ENCODE results near the gene EMC10. TPM values are rescaled to one million over a fixed set of nuclear protein-coding genes. Genes with fewer than 3 reads are reported as not detected.
"Not testable (repeated sequence)": the region's sequence is repeated elsewhere in the genome, so short reads cannot be mapped to it uniquely, and the experiment has no call there.

The EMC10 gene
- total RNA-seq, 1 donor from 2014 or later, result 103 TPM

- ATAC-seq (no peak), DNase-seq (no peak)
- Histone ChIP-seq H3K27me3 (no peaks in the 10 kb centered on the region), H3K4me1 (no peaks in the 10 kb centered on the region), H3K4me3 (no peak overlapping the region), H3K27ac (no peak overlapping the region), H3K9me3 (no peaks in the 10 kb centered on the region), H3K36me3 (no peaks in the 10 kb centered on the region)
- intact Hi-C loops (cut with DNase I), result no loop called here
- TF ChIP-seq CTCF (IDR thresholded peaks at IDR 0.05), result no peak
Observed at GRCh38 chr19:50522881-50523280, 46.6 kb downstream of the EMC10 start.

- H3K4me3 ChIP-seq; H3K27ac ChIP-seq; H3K36me3 ChIP-seq; DNase-seq; intact Hi-C loops (cut with DNase I); ATAC-seq; H3K9me3 ChIP-seq; H3K4me1 ChIP-seq: not testable (repeated sequence)
- H3K27me3 ChIP-seq, result peaks cover 18% of the 10 kb centered on the region
Observed at GRCh38 chr19:50528052-50528451, 51.7 kb downstream of the EMC10 start.

- ATAC-seq (no peak), DNase-seq (no peak)
- no peaks in the 10 kb centered on the region for H3K36me3 ChIP-seq
- TF ChIP-seq CTCF (IDR thresholded peaks at IDR 0.05), result no peak
- H3K27me3 ChIP-seq, result peaks cover 18% of the 10 kb centered on the region
- H3K4me3 ChIP-seq, result no peak overlapping the region
- H3K9me3 ChIP-seq, result no peaks in the 10 kb centered on the region
- H3K4me1 ChIP-seq, result no peaks in the 10 kb centered on the region
- H3K27ac ChIP-seq, result no peak overlapping the region
- intact Hi-C loops (cut with DNase I), result no loop called here
Observed at GRCh38 chr19:50531171-50531612, 54.9 kb downstream of the EMC10 start.

GRCh38 chr19:50532952-50533351, 56.6 kb downstream of the EMC10 start:
- DNase-seq (no peak), ATAC-seq (no peak)
- intact Hi-C loops (cut with DNase I), result no loop called here
- no peak for TF ChIP-seq CTCF (IDR thresholded peaks at IDR 0.05)
- H3K4me1 ChIP-seq, result no peaks in the 10 kb centered on the region
- H3K9me3 ChIP-seq, result no peaks in the 10 kb centered on the region
- no peak overlapping the region for H3K27ac ChIP-seq
- H3K4me3 ChIP-seq, result no peak overlapping the region
- H3K36me3 ChIP-seq, result no peaks in the 10 kb centered on the region
- H3K27me3 ChIP-seq, result peaks cover 18% of the 10 kb centered on the region

GRCh38 chr19:50534478-50534877, 58.2 kb downstream of the EMC10 start:
- Histone ChIP-seq H3K27ac (no peak overlapping the region), H3K9me3 (no peaks in the 10 kb centered on the region), H3K27me3 (peaks cover 23% of the 10 kb centered on the region), H3K4me1 (no peaks in the 10 kb centered on the region), H3K4me3 (no peak overlapping the region), H3K36me3 (no peaks in the 10 kb centered on the region)
- no peak for DNase-seq
- ATAC-seq, result no peak
- intact Hi-C loops (cut with DNase I), result no loop called here
- TF ChIP-seq CTCF (IDR thresholded peaks at IDR 0.05), result no peak

GRCh38 chr19:50535672-50536187, 59.4 kb downstream of the EMC10 start:
- intact Hi-C loops (cut with DNase I), result no loop called here
- H3K27ac ChIP-seq, result no peak overlapping the region
- no peaks in the 10 kb centered on the region for H3K9me3 ChIP-seq
- H3K27me3 ChIP-seq, result peaks cover 20% of the 10 kb centered on the region
- no peak overlapping the region for H3K4me3 ChIP-seq
- no peak for TF ChIP-seq CTCF (IDR thresholded peaks at IDR 0.05)
- H3K36me3 ChIP-seq, result no peaks in the 10 kb centered on the region
- ATAC-seq (no peak), DNase-seq (no peak)
- no peaks in the 10 kb centered on the region for H3K4me1 ChIP-seq

All from upper lobe of right lung (tissue), 1 donor.